ENCODE data around the gene BDH2. TPM values are rescaled to one million over a fixed set of nuclear protein-coding genes. Genes with fewer than 3 reads are reported as not detected.

BDH2 gene
- total RNA-seq, 1 donor = 36.6 TPM

DNA sequence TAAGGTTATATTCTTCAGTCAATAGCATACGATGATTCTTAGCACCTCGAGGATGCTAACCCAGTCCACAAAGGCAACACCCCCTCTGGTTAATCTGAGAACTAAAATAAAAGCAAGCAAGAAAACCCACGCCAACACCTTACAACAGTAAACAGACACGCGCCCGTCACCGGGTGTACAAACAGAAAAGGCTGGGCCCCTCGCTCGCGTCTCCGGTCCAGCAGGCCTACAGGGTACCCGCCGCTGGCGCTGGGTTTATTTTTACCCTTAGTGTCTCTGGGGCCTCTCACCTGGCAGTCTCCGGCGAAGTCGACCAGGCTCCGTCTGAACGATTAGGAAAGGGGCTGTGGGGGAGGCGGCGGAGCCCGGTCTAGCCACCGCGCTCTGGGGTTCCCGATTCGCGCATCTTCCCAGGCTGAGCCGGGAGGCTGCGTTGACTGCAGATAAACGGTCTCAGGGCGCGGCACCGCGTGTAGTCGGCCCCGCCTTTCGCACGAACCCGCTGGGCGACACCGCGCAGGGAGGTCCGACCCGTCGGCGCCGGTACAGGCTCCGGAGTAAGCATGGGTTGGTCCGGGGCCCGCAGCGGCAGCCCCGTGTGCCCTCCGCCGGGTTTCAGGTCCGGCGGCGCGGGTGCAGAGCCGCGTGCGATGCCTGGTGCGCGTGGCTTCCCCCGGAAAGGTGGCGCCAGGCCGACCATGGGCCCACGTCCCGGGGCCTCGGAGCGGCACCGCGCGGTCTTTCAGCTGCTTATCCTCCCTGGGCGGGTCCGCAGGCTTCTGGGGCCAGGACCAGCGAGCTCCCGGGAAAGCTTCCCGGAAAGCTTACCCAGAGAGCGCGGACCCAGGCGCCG lies 23.5 kb downstream of the BDH2 start:
- Histone ChIP-seq H3K36me3 (ENCODE audit: insufficient read depth, low read length) (peaks cover 4% of the 10 kb centered on the region), H3K9me3 (ENCODE audit: low read depth, low read length) (no peaks in the 10 kb centered on the region), H3K79me2 (ENCODE audit: insufficient read depth, low read length) (peaks cover 37% of the 10 kb centered on the region), H3K4me2 (ENCODE audit: insufficient read depth, low read length) (peak overlapping the region; percentile 86), H2AFZ (ENCODE audit: low read length) (peak overlapping the region; percentile 87), H4K20me1 (ENCODE audit: insufficient read depth, low read length) (no peaks in the 10 kb centered on the region), H3K4me3 (ENCODE audit: insufficient read depth, low read length) (peak overlapping the region; percentile 84), H3K27me3 (ENCODE audit: insufficient read depth, low read length) (no peaks in the 10 kb centered on the region), H3K27ac (ENCODE audit: low read depth, low read length) (peak overlapping the region; percentile 66), H3K4me1 (ENCODE audit: insufficient read depth, low read length) (peaks cover 10% of the 10 kb centered on the region)
- TF ChIP-seq, protein P1, sequence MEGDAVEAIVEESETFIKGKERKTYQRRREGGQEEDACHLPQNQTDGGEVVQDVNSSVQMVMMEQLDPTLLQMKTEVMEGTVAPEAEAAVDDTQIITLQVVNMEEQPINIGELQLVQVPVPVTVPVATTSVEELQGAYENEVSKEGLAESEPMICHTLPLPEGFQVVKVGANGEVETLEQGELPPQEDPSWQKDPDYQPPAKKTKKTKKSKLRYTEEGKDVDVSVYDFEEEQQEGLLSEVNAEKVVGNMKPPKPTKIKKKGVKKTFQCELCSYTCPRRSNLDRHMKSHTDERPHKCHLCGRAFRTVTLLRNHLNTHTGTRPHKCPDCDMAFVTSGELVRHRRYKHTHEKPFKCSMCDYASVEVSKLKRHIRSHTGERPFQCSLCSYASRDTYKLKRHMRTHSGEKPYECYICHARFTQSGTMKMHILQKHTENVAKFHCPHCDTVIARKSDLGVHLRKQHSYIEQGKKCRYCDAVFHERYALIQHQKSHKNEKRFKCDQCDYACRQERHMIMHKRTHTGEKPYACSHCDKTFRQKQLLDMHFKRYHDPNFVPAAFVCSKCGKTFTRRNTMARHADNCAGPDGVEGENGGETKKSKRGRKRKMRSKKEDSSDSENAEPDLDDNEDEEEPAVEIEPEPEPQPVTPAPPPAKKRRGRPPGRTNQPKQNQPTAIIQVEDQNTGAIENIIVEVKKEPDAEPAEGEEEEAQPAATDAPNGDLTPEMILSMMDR (IDR thresholded peaks at IDR 0.05; ENCODE audit: extremely low read depth, low read depth, low read length) = no peak
- peak; percentile 97 for DNase-seq (ENCODE audit: insufficient read length, low spot score, missing footprints)

DNA sequence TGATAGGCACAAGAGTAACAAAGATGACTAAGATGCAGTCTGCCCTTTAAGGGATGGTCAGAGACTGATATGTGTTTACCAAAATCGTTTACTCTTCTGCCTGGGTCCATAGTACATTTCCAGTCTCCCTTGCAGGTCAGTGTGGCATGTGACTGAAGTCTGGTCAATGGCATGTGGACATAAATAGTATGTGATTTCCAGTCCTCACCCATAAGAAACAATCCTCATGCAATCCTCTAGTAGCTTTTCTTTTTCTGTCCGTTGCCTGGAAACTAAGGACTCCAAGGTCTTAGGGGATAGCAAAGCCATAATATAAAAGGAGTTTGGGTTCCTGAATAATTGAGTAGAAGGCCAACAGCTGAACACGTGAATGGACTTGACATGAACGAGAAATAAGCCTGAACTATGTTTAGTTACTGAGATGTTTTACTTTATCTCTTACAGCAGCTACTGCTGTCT lies 24.2 kb downstream of the BDH2 start:
- Histone ChIP-seq H3K4me3 (ENCODE audit: insufficient read depth, low read length) (peak overlapping the region; percentile 84), H3K79me2 (ENCODE audit: insufficient read depth, low read length) (peaks cover 37% of the 10 kb centered on the region), H3K9me3 (ENCODE audit: low read depth, low read length) (no peaks in the 10 kb centered on the region), H3K4me1 (ENCODE audit: insufficient read depth, low read length) (peaks cover 10% of the 10 kb centered on the region), H3K27ac (ENCODE audit: low read depth, low read length) (peak overlapping the region; percentile 66), H3K27me3 (ENCODE audit: insufficient read depth, low read length) (no peaks in the 10 kb centered on the region), H3K4me2 (ENCODE audit: insufficient read depth, low read length) (peak overlapping the region; percentile 86), H2AFZ (ENCODE audit: low read length) (peak overlapping the region; percentile 87), H4K20me1 (ENCODE audit: insufficient read depth, low read length) (no peaks in the 10 kb centered on the region), H3K36me3 (ENCODE audit: insufficient read depth, low read length) (peaks cover 4% of the 10 kb centered on the region)
- TF ChIP-seq, protein P1 (IDR thresholded peaks at IDR 0.05; ENCODE audit: extremely low read depth, low read depth, low read length) = no peak
- peak; percentile 79 for DNase-seq (ENCODE audit: insufficient read length, low spot score, missing footprints)

DNA sequence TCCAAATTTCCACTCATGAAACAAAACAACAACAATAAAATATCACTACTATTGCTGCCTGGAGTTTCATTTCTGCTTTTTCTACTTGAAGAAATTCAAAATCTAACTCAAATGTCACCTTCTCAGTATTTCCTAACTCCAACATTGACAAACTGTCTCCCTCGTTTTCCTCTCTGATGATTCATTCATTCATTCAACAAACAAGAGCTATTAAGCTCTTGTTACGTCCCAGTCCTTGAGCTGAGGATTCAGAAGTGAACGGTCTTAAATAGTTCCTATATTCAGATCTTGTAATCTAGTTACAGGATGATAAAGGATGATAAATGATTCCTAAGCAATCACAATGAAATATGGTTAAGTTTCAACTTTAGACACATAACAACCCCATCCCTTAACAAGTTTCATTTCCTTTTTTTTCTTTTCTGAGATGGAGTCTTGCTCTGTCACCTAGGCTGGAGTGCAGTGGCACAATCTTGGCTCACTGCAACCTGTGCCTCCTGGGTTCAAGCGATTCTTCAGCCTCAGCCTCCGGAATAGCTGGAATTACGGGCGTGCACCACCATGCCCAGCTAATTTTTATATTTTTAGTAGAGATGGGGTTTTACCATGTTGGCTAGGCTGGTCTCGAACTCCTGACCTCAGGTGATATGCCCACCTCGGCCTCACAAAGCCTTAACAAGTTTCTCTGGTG lies 24.7 kb downstream of the BDH2 start:
- H3K9me3 ChIP-seq (ENCODE audit: low read depth, low read length) = no peaks in the 10 kb centered on the region
- peak overlapping the region; percentile 84 for H3K4me3 ChIP-seq (ENCODE audit: insufficient read depth, low read length)
- no peak for DNase-seq (ENCODE audit: insufficient read length, low spot score, missing footprints)
- no peak overlapping the region for H3K27ac ChIP-seq (ENCODE audit: low read depth, low read length)
- H3K27me3 ChIP-seq (ENCODE audit: insufficient read depth, low read length) = no peaks in the 10 kb centered on the region
- no peak overlapping the region for H2AFZ ChIP-seq (ENCODE audit: low read length)
- peak overlapping the region; percentile 86 for H3K4me2 ChIP-seq (ENCODE audit: insufficient read depth, low read length)
- TF ChIP-seq, protein P1 (IDR thresholded peaks at IDR 0.05; ENCODE audit: extremely low read depth, low read depth, low read length) = no peak
- H4K20me1 ChIP-seq (ENCODE audit: insufficient read depth, low read length) = no peaks in the 10 kb centered on the region
- peaks cover 37% of the 10 kb centered on the region for H3K79me2 ChIP-seq (ENCODE audit: insufficient read depth, low read length)
- H3K4me1 ChIP-seq (ENCODE audit: insufficient read depth, low read length) = peaks cover 10% of the 10 kb centered on the region
- H3K36me3 ChIP-seq (ENCODE audit: insufficient read depth, low read length) = peaks cover 4% of the 10 kb centered on the region

Data from osteoblast (primary cell).